ENCODE measurements around the gene DAZAP1.

GRCh38 chr19:1384478-1385110 lies 22.8 kb upstream of the DAZAP1 start:
- no peak for TF ChIP-seq CTCF (conservative IDR thresholded peaks at IDR 0.05; ENCODE audit: low read depth, low read length)
- no peak for TF ChIP-seq EZH2 (IDR thresholded peaks at IDR 0.05; ENCODE audit: borderline replicate concordance, low read depth, low read length, poor library complexity, severe bottlenecking)
